K562 (cell line): Measurements from ENCODE around the gene SLC5A5. TPM values are rescaled to one million over a fixed set of nuclear protein-coding genes. Genes with fewer than 3 reads are reported as not detected.

Experiments
- CREBBP ChIP-seq: IDR thresholded peaks from one replicate; pipeline ENCODE4 v1.6.1; 2012; ENCODE audit warnings: low read depth, mild to moderate bottlenecking, control low read depth, inconsistent platforms, low read length
- SAFB ChIP-seq: fragments of 200-400 bp; formaldehyde crosslinking; IDR thresholded peaks from 2 replicates; pipeline ENCODE4 v1.6.1; 2017; ENCODE audit warnings: low read depth, low read length, borderline replicate concordance
- TARDBP ChIP-seq: fragments of 450-650 bp; IDR thresholded peaks from 2 replicates; pipeline ENCODE4 v1.6.1; 2016
- ZNF282 ChIP-seq: sonication (generic); formaldehyde crosslinking; IDR thresholded peaks from 2 replicates; pipeline ENCODE4 v1.8.1; 2023; ENCODE audit warnings: missing genetic modification reagents
- polyA plus RNA-seq, 8 experiments: library from polyadenylated mRNA; depleted of rRNA in 4 of 8; stranded (reverse) in 5 of 8; unstranded in 3 of 8; fragments of >200 nt; fragmentation: Nextera tagmentation in 2 of 8; fragmentation: Illumina TruSeq in 1 of 8; extraction: Ambion mirVana in 2 of 8; extraction: Trizol in 1 of 8; gene quantifications; 2 replicates each; pipeline versions ENCODE4 v1.2.1 to v1.2.3, GENCODE V29; 2011 to 2014; ENCODE audit warnings: inconsistent platforms in 1 of 8, missing spikeins in 1 of 8
- total RNA-seq, 7 experiments: library from RNA; depleted of rRNA in 6 of 7; stranded (reverse); fragments of >200 nt in 6 of 7; fragmentation: Illumina TruSeq in 2 of 7; extraction: Trizol in 2 of 7; gene quantifications; 2 replicates each; pipeline versions ENCODE4 v1.2.1 to v1.2.3, GENCODE V29; 2011 to 2021; ENCODE audit warnings: low replicate concordance in 1 of 7
- TF ChIP-seq, protein P1 (sequence below): IDR thresholded peaks from 2 replicates; pipeline ENCODE4 v1.6.1; 2011; ENCODE audit warnings: borderline replicate concordance, low read depth, mild to moderate bottlenecking, moderate library complexity, low read length; ENCODE audit not compliant: insufficient read depth, poor library complexity, severe bottlenecking
- TF ChIP-seq, protein P2 (sequence below): fragments of 450-650 bp; IDR thresholded peaks from 2 replicates; pipeline ENCODE4 v1.7.0; 2016; ENCODE audit warnings: borderline replicate concordance
- TF ChIP-seq, protein P3 (sequence below): fragments of 450-650 bp; IDR thresholded peaks from 2 replicates; pipeline ENCODE4 v1.6.1; 2016; ENCODE audit warnings: low read depth
- TF ChIP-seq, protein P4 (sequence below), 2 experiments: fragments of 450-650 bp; conservative IDR thresholded peaks; 2 replicates each; pipeline ENCODE4 v1.6.1; 2017; ENCODE audit warnings: mild to moderate bottlenecking in 2 of 2, moderate library complexity in 2 of 2

Gene SLC5A5
- total and polyA plus RNA-seq, 9 of the 15 experiments (the other 6 are each of a cell fraction or from before 2014, with no cell fraction given): 0.10 to 0.73 (median 0.23) TPM

DNA sequence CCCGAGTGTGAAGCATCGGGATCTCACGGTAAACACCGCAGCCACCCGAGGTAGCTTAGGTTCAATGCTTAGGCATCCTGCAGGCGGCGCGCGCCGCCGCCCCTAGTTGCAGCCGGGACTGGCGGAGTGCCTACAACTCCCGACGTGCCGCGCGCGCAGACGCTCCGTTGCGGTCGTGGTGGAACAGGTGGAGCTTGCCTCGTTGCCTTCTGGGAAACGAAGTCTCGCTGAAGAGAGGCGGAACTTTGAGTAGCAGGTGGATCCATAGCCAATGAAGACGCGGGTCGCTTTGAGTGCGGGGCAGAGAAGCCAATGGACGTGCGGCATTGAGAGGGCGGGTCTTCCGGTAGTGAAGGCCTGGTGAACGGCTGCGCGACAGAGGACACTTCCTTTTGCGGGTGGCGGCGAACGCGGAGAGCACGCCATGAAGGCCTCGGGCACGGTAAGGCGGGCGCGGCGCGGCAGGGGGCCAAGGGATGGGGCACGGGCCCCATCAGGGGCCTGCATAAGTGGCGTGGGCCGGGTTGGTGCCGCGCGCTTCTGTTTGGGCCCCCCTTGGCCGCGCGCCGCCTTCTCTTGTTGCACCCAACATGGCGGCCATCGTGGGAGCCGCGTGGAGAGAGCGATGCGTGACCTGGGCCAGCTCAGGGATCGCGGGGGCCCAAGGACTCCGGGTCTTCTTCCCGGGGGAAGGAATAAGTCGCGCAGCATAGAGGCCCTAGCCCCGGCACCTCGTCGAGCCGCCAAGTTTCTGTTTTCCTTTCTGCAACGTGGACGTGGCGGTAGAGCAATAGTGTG, 12.0 kb upstream of the SLC5A5 start, which contains the start of gene RPL18A (continued):
- TF ChIP-seq SAFB (peak; percentile 41; the same call in 1 of the 2 replicates), ZNF282 (CRISPR knock-in tag) (no peak), CREBBP (no peak), TARDBP (0 out of 2 replicates have a peak, but pooled peaks have one; percentile 25)
- TF ChIP-seq, protein P1, sequence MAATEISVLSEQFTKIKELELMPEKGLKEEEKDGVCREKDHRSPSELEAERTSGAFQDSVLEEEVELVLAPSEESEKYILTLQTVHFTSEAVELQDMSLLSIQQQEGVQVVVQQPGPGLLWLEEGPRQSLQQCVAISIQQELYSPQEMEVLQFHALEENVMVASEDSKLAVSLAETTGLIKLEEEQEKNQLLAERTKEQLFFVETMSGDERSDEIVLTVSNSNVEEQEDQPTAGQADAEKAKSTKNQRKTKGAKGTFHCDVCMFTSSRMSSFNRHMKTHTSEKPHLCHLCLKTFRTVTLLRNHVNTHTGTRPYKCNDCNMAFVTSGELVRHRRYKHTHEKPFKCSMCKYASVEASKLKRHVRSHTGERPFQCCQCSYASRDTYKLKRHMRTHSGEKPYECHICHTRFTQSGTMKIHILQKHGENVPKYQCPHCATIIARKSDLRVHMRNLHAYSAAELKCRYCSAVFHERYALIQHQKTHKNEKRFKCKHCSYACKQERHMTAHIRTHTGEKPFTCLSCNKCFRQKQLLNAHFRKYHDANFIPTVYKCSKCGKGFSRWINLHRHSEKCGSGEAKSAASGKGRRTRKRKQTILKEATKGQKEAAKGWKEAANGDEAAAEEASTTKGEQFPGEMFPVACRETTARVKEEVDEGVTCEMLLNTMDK: peak; percentile 86
- TF ChIP-seq, protein P2, sequence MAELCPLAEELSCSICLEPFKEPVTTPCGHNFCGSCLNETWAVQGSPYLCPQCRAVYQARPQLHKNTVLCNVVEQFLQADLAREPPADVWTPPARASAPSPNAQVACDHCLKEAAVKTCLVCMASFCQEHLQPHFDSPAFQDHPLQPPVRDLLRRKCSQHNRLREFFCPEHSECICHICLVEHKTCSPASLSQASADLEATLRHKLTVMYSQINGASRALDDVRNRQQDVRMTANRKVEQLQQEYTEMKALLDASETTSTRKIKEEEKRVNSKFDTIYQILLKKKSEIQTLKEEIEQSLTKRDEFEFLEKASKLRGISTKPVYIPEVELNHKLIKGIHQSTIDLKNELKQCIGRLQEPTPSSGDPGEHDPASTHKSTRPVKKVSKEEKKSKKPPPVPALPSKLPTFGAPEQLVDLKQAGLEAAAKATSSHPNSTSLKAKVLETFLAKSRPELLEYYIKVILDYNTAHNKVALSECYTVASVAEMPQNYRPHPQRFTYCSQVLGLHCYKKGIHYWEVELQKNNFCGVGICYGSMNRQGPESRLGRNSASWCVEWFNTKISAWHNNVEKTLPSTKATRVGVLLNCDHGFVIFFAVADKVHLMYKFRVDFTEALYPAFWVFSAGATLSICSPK: no peak
- TF ChIP-seq, protein P3, sequence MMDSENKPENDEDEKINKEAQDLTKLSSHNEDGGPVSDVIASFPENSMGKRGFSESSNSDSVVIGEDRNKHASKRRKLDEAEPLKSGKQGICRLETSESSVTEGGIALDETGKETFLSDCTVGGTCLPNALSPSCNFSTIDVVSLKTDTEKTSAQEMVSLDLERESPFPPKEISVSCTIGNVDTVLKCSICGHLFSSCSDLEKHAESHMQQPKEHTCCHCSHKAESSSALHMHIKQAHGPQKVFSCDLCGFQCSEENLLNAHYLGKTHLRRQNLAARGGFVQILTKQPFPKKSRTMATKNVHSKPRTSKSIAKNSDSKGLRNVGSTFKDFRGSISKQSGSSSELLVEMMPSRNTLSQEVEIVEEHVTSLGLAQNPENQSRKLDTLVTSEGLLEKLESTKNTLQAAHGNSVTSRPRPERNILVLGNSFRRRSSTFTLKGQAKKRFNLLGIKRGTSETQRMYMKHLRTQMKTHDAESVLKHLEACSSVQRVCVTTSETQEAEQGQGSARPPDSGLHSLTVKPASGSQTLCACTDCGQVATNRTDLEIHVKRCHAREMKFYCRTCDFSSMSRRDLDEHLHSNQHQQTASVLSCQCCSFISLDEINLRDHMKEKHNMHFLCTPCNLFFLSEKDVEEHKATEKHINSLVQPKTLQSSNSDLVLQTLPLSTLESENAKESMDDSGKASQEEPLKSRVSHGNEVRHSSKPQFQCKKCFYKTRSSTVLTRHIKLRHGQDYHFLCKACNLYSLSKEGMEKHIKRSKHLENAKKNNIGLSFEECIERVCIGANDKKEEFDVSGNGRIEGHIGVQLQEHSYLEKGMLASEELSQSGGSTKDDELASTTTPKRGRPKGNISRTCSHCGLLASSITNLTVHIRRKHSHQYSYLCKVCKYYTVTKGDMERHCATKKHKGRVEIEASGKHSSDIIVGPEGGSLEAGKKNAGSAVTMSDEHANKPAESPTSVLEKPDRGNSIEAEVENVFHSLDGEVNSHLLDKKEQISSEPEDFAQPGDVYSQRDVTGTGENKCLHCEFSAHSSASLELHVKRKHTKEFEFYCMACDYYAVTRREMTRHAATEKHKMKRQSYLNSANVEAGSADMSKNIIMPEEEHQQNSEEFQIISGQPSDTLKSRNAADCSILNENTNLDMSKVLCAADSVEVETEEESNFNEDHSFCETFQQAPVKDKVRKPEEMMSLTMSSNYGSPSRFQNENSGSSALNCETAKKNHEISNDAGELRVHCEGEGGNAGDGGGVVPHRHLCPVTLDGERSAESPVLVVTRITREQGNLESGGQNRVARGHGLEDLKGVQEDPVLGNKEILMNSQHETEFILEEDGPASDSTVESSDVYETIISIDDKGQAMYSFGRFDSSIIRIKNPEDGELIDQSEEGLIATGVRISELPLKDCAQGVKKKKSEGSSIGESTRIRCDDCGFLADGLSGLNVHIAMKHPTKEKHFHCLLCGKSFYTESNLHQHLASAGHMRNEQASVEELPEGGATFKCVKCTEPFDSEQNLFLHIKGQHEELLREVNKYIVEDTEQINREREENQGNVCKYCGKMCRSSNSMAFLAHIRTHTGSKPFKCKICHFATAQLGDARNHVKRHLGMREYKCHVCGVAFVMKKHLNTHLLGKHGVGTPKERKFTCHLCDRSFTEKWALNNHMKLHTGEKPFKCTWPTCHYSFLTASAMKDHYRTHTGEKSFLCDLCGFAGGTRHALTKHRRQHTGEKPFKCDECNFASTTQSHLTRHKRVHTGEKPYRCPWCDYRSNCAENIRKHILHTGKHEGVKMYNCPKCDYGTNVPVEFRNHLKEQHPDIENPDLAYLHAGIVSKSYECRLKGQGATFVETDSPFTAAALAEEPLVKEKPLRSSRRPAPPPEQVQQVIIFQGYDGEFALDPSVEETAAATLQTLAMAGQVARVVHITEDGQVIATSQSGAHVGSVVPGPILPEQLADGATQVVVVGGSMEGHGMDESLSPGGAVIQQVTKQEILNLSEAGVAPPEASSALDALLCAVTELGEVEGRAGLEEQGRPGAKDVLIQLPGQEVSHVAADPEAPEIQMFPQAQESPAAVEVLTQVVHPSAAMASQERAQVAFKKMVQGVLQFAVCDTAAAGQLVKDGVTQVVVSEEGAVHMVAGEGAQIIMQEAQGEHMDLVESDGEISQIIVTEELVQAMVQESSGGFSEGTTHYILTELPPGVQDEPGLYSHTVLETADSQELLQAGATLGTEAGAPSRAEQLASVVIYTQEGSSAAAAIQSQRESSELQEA: no peak
- TF ChIP-seq, protein P4, sequence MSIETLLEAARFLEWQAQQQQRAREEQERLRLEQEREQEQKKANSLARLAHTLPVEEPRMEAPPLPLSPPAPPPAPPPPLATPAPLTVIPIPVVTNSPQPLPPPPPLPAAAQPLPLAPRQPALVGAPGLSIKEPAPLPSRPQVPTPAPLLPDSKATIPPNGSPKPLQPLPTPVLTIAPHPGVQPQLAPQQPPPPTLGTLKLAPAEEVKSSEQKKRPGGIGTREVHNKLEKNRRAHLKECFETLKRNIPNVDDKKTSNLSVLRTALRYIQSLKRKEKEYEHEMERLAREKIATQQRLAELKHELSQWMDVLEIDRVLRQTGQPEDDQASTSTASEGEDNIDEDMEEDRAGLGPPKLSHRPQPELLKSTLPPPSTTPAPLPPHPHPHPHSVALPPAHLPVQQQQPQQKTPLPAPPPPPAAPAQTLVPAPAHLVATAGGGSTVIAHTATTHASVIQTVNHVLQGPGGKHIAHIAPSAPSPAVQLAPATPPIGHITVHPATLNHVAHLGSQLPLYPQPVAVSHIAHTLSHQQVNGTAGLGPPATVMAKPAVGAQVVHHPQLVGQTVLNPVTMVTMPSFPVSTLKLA (conservative IDR thresholded peaks at IDR 0.05): peak; percentile 77 to 90
